ENCODE results near the gene RAPGEF5.

RAPGEF5 gene

GRCh38 chr7:22356010-22356691 lies 803 bp downstream of the RAPGEF5 start:
- H3K4me3 ChIP-seq (ENCODE audit: low read length) = peak overlapping the region; percentile 31
- no peak for DNase-seq (ENCODE audit: low read depth)
- TF ChIP-seq CTCF (conservative IDR thresholded peaks at IDR 0.05; ENCODE audit: low read depth, low read length) = no peak

GRCh38 chr7:22355620-22356009 lies 1.3 kb downstream of the RAPGEF5 start:
- no peak for TF ChIP-seq CTCF (conservative IDR thresholded peaks at IDR 0.05; ENCODE audit: low read depth, low read length)
- DNase-seq (ENCODE audit: low read depth) = no peak
- H3K4me3 ChIP-seq (ENCODE audit: low read length) = no peak overlapping the region

GRCh38 chr7:22354462-22354861 lies 2.5 kb downstream of the RAPGEF5 start:
- TF ChIP-seq CTCF (conservative IDR thresholded peaks at IDR 0.05; ENCODE audit: low read depth, low read length) = no peak
- H3K4me3 ChIP-seq (ENCODE audit: low read length) = no peak overlapping the region
- DNase-seq (ENCODE audit: low read depth) = no peak

DNA sequence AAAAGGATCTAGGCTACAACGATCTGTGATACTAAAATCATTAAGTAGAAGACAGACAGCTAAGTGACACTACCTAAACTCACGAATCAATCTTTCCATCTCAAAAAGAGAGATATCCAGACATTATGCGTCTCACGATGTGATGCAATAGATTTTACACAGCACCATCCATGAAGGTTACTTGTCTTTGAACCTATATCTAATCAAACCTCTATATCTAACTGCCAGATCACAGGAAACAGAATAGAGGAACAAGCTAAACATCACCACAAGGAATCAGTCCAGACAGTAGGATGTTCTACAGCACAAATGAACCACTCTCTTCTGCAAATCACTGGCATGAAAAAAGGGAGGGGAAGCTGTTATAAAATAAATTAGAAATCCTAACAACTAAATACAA lies 4.1 kb downstream of the RAPGEF5 start:
- no peak for DNase-seq (ENCODE audit: low read depth)
- H3K4me3 ChIP-seq (ENCODE audit: low read length) = no peak overlapping the region
- no peak for TF ChIP-seq CTCF (conservative IDR thresholded peaks at IDR 0.05; ENCODE audit: low read depth, low read length)

GRCh38 chr7:22351878-22352277 lies 5.1 kb downstream of the RAPGEF5 start:
- no peak overlapping the region for H3K4me3 ChIP-seq (ENCODE audit: low read length)
- no peak for TF ChIP-seq CTCF (conservative IDR thresholded peaks at IDR 0.05; ENCODE audit: low read depth, low read length)
- no peak for DNase-seq (ENCODE audit: low read depth)

DNA sequence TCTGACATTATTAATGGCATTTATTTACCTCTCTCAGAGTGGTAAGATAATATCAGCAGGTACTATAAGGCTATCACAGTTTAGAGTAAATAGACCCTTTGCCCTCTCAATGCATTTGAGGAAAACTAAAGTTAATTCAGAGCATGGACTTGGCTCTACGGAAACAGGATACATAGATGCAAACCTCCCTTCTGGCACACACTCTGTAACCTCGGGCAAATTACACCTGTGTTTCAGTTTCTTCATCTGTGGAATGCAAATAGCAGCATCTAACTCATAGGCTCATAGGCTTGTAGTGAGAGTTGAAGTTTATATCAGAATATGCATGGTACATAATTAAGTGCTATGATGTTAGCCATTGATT lies 5.6 kb downstream of the RAPGEF5 start:
- DNase-seq (ENCODE audit: low read depth) = no peak
- no peak overlapping the region for H3K4me3 ChIP-seq (ENCODE audit: low read length)
- no peak for TF ChIP-seq CTCF (conservative IDR thresholded peaks at IDR 0.05; ENCODE audit: low read depth, low read length)

GRCh38 chr7:22350466-22351328 lies 6.3 kb downstream of the RAPGEF5 start:
- no peak for DNase-seq (ENCODE audit: low read depth)
- TF ChIP-seq CTCF (conservative IDR thresholded peaks at IDR 0.05; ENCODE audit: low read depth, low read length) = no peak
- no peak overlapping the region for H3K4me3 ChIP-seq (ENCODE audit: low read length)

Data from retinal pigment epithelial cell (primary cell).